ENCODE measurements around the gene GBA2.

GBA2 gene

DNA sequence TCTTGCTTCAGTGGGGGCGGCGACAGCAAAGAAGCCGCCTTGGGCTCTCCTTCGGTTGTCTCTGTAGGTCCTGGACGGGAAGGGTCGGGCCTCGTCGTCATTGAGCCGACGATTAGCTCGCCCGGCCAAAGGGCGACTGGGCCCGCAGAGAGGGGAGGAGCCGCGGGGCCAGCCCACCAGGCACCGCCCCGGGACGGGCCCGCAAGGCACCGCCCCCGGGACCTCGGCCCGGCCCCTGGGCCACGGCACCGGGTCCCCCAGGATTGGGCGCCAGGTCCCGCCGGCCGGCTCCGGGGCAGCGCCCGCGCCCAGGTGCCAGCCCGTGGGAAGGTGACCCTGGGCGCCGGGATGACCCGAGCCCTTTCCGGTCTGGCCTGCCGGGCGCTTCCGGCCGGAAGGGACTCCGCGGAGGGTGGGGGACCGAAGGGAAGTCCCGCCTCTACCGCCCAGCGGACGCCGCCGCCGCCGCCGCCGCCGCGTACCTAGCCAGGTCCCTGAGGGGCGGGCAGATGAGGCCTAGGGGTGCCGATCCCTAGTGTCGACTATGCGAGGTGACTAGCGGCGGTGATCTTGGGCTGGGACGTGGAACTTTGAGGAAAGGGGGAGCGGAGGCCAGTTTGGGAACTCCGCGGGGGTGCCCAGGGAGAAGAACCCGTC lies at the start of gene GBA2, which contains the start of gene RGP1:
Gene GBA2 (minus strand): TSS at position 371 of the 657 bp plus-strand sequence. CDS start 524 bp downstream, outside the sequence.
Gene RGP1 (plus strand): TSS at position 430 of the 657 bp plus-strand sequence. CDS start 469 bp downstream, outside the sequence.
- DNase-seq: peak; percentile 25

DNA sequence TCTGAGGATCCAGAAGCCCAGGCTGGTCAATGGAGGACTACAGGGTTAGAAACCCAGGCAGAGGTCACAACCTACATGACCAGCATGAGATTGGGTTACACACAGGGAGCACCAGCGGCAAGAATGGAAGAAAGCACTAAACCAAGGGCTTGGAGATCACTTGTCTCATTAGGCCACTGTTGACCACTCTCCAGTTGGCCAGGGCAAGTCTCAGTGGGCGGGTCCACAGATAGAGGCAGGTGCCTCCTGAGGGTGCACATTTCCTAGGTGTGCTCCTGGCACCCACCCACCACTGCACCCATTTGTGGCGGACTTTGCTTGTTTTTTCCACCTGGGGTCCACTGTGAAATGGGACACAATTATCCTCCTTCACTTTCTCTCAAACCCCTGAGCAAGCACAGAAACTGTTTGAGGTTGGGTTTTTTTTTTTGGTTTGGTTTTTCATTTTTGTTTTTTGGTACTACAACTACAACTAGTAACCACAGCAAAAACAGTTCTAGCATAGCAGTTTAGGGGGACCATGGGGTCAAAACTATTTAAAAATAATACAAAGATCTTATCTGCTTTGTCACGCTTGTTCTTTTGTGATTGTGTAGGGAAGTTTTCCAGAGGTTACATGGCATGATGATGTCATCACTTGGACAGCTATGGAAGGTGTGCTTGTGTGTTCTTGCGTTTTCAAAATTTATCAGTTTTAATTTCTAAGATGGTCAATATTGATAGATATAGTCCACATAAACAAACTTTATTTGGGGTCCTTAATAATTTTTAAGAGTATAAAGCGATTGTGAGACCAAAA lies 48.5 kb upstream of the GBA2 start:
- DNase-seq: no peak

DNA sequence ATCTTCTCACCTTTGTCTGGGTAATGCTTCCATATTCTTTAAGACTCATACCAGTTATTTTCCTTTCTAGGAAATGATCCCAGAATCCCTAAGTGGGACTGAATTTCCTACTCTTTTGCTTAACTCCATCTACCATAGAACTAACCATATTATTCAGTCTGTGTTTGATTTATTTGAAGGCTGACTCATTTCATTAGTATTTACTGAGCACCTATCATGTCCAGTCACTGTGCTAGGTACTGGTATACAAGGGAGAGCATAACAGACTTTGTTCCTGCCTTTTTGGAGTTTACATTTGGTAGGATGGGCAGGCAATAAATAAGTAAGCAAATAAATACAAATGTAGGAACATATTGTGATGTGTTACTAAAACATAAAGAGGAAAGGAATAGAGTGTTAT lies 46.7 kb upstream of the GBA2 start:
- DNase-seq: no peak

DNA sequence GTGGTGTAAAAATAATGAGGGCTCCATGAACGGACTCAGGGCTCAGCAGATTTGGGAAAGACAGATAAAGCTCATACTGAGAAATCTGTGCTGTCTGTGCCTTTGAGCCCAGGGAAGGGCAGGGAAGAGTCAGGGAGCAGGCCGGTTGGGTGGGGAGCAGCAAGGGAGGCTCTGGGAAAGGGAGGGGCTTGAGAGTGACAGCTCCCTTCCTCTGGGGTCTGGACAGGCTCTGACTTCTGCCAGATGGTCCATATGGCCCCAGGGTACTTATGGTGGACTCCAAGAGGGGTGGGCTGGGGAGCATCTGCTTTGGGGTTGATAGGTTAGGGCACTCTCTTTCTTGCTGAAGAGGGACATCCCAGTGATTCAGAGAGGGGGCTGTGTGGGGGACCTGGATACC lies 44.4 kb upstream of the GBA2 start:
- DNase-seq: no peak

DNA sequence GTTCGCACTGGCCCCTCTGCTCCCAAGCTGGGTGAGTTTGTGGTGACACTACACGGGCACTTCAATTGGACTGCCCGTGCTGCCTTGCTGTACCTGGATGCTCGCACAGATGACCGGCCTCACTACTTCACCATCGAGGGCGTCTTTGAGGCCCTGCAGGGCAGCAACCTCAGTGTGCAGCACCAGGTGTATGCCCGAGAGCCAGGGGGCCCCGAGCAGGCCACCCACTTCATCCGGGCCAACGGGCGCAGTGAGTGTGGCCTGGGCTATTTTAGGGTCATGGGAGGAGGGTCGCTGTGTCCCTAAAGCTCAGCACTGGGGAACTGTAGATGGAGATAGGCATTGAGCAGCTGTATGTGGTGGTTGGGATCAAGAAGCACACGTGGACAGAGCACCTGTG lies 43.8 kb upstream of the GBA2 start:
- DNase-seq: no peak

DNA sequence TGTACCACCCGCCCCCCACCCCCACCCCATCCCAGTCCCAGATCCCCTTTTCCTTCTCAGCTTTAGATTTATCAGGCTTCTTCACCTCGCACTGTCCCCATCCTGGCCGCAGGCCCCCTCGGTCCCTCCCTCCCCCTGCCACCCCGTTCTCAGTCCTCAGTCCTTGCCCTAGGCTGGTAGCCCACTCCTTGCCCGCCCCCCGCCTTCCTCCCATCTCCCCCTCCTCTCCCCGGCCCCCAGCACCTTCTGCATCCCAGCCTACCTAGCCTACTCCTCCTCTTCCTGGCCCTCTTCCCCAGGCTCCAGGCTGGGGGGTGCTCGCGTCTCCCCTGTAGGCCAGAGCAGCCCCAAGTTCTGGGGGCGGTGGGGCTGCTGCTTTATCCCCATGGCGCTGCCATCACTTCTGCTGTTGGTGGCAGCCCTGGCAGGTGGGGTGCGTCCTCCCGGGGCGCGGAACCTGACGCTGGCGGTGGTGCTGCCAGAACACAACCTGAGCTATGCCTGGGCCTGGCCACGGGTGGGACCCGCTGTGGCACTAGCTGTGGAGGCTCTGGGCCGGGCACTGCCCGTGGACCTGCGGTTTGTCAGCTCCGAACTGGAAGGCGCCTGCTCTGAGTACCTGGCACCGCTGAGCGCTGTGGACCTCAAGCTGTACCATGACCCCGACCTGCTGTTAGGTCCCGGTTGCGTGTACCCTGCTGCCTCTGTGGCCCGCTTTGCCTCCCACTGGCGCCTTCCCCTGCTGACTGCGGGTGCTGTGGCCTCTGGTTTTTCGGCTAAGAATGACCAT lies 43.2 kb upstream of the GBA2 start:
- no peak for DNase-seq

DNA sequence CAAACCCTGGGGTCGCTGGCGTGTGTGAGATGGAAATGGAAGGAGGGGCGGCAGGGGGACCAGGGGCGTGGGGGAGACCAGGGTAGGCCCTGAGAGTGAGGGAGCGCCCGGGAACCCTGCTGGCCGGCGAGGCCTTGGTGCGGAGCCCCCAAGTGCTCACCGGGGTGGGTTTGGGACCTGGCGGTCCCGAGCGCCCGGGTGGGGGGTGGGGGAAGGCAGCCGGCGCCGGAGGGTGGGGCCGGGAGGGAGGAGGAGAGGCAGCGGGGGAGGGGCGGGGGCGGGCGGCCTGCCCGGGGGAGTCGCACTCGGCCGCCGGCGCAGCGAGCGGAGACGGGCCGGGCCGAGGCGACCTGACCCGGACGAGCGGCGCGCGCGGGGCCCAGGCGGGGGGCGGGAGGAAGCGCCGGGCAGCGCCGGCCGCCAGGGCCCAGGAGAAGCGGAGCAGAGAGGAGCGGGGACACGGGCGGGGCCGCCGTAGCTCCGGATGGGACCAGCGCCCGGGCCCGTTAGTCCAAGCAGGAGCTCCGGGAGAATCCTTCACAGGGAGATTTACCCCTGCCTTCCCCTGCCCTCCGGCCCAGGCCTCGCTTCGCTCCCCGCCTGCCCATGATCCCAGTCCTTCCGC lies 42.4 kb upstream of the GBA2 start, which contains the start of gene NPR2:
Gene NPR2 (plus strand): TSS at position 295 of the 625 bp plus-strand sequence. CDS start 818 bp downstream, outside the sequence.
- no peak for DNase-seq

DNA sequence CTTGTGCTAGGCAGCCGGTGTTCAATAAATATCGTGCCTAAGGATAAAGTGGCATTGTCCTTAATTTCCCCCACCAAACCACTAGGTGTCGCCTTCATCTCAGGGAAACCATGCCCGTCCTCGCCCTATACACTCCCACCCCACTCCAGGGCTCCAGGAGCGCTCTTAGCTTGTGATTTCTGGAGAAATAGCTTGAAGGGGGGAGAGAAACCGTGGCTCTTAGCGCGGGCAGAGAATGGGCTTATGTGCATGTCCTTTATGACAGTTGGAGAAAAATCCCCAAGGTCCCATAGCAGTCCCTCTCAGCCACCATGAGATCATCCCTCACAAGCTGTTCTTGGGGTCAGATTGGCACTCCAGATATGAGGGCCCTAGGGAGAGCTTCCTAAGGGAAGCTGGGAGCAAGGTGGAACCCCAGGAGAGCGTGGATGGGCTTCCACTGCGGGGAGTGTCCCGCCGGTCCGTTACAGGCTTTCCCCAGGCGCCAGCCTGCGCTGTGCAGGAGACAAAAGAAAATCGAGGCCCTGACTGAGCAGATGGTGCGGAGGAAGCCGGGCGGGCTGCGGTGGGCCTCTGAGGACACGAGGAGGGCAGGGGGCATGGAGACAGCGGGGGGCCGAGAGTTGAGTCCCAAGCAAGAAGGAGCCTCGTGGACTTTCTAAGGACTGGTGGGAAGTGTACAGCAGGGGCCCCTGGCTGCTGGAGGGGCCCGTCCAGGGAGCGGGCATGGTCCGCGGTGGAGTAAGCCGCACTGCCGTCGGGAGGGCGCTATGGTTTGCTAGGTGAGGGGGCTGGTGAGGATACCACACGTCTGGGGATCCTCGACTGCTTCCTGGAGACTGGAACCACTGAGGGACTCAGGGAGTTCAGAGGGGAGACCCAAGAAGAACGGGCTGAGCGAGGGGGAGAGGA lies 41.6 kb upstream of the GBA2 start:
- DNase-seq: peak; percentile 56

DNA sequence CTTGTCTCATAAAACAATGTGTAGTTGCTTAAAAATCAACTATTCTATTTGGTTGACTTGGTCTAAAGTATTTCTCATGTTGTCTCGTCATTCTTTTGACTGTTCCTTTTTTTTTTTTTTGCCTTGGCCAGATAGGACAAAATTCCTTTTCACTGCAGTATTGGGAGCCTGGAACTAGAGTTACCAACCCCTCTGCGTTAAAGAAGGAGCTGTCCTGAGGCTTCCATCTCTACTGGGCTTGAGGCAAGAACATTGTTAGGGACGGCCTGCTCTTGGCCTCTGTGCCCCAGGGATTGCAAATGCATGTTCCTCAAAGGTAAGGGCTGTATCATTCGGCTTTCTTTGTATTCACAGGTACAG lies 41.0 kb upstream of the GBA2 start:
- no peak for DNase-seq

DNA sequence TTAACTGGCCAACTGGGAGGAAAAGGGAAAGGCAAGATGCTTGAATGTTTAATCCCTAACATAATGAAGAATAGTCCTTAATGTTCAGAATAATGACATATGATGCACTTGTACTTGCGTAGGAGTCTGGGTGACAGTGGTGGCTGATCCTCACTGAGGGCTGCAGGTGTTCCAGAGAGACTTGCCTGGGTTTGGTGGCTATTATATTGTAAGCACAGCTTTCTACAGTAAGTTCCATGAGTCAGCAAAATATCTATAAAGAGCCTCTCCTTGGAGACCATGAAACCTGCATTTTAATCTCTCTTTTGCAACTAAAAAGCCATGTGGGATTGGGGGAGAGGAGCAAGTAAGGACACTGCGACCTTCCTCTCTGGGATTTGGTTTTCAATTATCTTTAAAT lies 40.5 kb upstream of the GBA2 start:
- DNase-seq: no peak

DNA sequence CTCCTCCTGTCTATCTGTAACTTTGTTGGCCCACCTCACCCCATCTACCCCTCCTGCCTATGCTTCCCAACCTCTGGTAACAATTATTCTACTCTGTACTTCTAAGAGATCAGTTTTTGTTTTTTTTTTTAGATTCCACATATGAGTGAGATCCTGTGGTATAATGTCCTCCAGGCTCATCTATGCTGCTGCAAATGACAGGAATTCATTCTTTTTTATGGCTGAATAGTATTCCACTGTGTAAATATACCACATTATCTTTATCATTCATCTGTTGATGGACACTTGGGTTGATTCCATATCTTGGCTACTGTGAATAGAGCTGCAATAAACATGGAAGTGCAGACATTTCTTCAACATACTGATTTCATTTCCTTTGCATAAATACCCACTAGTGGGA lies 34.4 kb upstream of the GBA2 start:
- DNase-seq: no peak

DNA sequence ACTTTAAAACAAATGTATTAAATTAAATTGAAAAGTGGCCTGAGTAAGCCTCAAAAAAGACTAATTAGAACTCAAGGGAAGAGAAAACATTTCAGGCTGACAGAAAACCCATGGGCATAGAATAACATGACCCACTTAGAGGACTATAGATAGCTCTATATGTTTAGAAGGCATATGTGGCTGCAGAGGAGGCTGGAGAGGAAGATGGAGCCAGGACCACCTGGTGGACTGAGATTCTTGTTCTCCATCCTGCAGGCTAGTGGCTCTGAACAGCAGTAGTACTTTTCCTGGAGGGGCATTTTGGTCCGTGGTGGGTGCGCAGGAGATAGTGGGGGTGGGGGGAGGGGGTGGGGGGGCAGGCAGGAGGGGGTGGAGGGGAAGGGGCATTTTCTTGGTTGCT lies 32.0 kb upstream of the GBA2 start:
- no peak for DNase-seq

DNA sequence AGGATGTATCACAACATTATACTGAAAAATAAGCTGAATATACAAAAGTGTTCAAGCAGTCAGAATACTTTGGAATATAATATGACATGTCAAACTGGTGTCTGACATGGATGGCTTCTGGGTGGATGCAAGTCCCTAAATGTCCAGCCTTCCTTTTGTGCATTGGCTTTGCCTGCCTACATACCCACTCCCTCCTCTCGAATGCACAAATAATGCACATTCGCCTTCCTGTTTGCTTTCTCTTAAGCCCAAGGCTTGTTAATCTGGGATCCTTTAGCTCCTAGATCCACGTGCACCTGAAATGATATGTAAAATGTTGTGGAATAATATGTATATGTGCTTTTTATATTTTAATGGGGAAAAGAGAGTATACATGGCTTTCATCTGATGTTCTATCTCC lies 29.5 kb upstream of the GBA2 start:
- no peak for DNase-seq

DNA sequence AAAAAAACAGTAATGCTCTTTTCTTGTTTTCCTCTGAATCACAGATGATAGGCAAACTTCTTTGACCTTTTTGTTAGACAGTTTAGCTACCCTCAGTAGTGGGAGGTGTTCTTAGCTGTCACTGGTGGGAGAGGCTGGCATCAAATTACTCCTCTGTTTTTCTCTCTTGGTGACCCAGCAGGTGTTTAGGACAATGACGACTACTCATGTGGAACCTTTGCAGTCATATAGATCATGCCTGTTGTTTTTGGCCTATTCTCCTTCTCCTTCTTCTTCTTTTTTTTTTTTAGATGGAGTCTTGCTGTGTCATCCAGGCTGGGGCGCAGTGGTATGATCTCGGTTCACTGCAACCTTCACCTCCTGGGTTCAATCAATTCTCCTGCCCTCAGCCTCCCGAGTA lies 27.0 kb upstream of the GBA2 start:
- peak; percentile 85 for DNase-seq

DNA sequence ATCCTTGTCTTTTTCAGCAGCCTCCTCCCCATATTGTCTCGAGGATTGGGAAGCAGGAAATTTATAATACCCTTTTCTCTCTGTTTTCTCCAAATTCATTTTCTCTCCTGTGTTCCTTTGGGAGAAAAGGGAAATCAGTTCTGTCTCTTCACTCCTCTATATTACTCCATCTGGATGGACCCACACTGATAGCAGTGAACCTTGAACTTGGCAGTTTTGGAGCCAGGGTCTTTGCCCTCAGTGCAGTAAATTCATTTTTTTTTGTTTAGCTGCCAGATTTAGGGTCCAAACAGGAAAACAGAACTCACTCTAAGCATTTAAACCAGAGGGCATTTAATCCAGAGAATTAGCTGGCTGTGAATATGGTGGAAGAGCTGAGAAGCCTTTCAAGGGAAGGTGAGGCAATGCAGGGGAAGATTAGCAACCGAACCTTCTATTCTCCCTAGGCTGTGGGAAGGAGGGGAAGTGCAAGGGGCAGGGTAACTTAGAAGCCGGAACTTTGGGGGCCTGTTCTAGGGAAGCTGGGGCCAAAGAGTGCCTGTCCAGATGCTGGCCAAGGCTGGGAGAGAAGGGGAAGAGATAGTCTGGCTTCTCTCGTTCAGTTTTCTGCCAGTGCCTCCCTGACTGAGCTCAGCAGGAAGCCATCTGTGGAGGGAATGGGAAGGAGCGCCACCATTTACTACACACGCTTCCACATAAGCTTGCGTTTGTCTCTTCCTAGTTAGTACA lies 26.0 kb upstream of the GBA2 start:
- peak; percentile 10 for DNase-seq

DNA sequence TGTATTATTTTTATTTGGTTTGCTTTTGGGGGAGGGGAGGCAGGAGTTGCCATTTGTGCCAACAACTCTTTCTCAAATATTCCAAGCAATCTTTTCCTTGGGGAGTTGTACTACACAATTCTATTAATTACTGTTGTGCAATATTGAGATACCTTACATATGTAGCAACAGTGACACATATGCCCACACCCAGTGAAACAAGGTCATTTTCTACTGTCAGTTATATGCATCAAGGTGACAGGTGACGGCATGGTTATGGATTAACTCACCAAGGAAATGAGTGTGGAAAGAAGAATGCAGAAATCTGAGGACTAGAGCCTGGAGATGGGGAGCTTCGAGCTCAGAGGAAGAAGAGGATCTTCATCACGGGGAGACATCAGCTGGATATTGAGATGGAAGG lies 22.9 kb upstream of the GBA2 start:
- DNase-seq: peak; percentile 49

DNA sequence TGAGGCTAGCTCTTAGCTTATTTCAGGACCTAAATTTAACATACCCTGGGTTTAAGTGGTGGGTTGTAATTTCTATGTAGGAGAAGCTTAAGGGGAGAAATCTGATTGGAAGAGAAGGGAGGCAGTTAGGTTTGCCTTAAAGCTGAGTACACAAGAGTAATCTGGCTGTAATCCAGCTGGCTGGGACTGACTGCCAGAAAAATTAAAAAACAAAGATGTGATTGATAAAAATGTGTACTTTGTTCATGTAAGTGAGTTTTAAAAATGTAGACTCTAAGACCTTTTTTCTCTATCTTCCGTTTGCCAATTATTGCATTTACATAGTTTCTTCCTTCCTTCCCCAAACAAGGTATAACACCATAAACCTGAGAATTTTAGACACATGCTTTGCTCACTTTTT lies 22.5 kb upstream of the GBA2 start:
- peak; percentile 73 for DNase-seq

DNA sequence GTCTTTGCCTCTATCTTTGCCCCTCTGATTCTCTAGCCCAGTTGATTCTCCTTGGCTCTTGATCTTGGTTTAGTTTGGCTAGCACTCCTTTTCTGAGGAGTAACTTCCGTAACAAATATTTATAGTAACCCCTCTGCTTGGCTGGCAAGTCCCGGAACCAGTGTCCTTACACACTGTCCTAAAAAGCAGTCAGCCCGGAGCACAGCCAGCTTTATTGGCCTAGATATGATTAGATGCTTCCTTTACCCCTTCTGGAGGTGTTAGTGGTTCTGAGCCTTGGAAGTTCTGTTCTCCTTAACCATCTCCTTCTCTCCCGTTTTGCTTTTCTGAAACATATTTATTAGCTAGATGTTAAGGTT lies 22.0 kb upstream of the GBA2 start:
- no peak for DNase-seq

DNA sequence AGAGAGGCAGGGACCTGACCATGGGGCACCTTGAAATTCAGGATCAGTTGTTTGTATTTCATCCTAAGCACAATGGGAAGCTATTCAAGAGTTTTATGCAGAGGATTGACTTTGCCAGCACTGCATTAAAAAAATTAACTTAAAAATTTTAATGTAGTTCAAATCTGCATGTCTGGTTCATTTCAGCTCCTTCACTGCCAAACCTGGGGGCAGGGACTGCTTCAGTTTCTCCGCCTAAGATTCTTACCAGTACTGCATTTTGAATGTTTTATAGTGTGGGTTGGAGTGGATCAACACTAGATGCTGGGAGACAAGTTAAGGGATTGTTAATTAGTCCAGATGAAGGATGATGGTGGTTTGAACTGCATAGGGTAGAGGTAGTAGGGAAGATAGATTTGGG lies 20.7 kb upstream of the GBA2 start:
- no peak for DNase-seq

DNA sequence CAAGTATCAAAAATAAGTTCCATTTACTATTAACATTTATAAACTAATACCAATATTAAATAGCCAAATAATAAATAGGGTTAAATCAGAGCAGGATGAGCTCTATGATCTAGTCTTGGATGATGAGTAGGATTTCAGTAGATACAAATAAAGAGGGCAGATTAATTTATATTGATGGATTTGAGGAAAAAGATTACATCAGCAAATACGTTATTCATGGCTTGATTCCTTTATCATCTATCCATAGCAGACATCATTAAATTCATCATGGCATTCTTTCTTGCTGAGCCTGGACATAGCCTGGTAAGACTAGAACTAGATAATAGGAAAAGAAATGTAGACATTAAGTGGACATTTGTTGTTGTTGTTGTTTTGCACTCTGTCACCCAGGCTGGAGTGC lies 18.4 kb upstream of the GBA2 start:
- no peak for DNase-seq

DNA sequence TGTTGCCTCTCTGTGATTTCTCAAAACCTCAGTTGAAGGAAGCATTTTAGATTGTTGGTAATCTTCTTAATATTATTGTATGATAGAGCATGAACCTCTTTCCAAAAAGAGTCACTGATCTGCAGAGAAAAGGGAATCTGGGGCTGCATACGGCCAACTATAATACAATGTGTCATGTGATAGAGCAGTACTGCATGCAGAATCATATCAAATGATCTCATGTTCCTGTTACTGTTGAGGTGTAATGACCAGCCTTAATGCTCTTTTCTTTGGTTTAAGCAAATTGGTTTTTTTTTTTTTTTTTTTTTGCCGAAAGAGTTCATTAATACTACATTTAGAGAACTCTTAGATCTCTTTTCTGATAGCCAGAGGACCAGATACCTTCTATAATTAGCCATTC lies 18.0 kb upstream of the GBA2 start:
- DNase-seq: no peak
